ENCODE results near the gene KRT86.
"Not testable (repeated sequence)": the region's sequence is repeated elsewhere in the genome, so short reads cannot be mapped to it uniquely, and the experiment has no call there.

GRCh38 chr12:52257922-52258321, 16.5 kb upstream of the KRT86 start:
- not testable (repeated sequence) for TF ChIP-seq CTCF, POLR2A (IDR thresholded peaks at IDR 0.05)

All from transverse colon (tissue), 3 donors.